HG03439 (cell line): ENCODE results near the gene SKOR1.

Source experiments
- ATAC-seq: cut with Tn5 transposase; IDR thresholded peaks from one replicate; pipeline ENCODE4 v1.9.1; 2021; ENCODE audit warnings: mild to moderate bottlenecking, moderate library complexity; ENCODE audit not compliant: unreplicated experiment

SKOR1 gene

GRCh38 chr15:67845974-67846373, 20.7 kb downstream of the SKOR1 start:
- ATAC-seq = no peak

GRCh38 chr15:67849538-67849937, 24.2 kb downstream of the SKOR1 start:
- ATAC-seq = no peak

DNA sequence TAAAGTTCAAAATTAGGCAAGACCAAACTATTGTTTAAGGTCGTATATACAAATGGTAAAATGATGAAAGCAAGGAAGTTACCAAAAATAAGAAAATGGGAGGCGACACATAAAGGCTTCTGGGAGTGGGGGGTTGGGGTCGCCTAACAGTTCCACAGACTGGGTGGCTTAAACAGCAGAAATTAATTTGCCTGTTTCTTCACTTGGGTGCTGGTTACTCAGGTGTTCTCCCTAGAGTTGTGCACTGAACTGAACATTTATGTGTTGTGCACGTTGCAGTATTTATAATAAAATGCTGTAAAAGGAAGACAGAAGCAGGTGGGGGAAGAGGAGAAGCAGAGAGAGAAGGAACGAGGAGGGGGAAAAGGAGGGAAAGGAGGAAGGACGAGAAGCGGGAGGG, 25.0 kb downstream of the SKOR1 start:
- ATAC-seq = no peak

- ATAC-seq = no peak
Measured at GRCh38 chr15:67850994-67851571, 25.8 kb downstream of the SKOR1 start.

DNA sequence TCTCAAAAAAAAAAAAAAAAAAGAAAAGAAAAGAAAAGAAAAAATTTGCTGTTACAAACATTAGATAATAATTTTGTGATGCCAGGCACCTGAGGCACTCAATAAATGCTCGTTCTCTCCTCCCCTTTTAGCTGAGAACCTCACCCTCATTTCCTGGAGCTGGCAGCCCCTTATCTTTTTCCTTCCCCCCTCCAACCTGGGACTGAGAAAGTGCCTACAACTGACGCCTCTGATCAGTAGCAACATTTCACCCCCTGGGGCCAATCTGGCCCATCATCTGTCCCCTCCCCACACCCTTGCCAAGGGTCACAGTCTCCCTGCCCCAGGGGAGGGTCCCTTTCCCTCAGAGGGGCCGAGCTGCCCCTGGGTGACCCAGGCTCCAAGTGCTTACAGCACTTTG, 27.1 kb downstream of the SKOR1 start:
- no peak for ATAC-seq

GRCh38 chr15:67853454-67853853, 28.1 kb downstream of the SKOR1 start:
- ATAC-seq = no peak

- ATAC-seq = no peak
Measured at GRCh38 chr15:67854358-67854757, 29.0 kb downstream of the SKOR1 start.

- no peak for ATAC-seq
Measured at GRCh38 chr15:67855842-67856241, 30.5 kb downstream of the SKOR1 start.

GRCh38 chr15:67857220-67857619, 31.9 kb downstream of the SKOR1 start:
- ATAC-seq = no peak

DNA sequence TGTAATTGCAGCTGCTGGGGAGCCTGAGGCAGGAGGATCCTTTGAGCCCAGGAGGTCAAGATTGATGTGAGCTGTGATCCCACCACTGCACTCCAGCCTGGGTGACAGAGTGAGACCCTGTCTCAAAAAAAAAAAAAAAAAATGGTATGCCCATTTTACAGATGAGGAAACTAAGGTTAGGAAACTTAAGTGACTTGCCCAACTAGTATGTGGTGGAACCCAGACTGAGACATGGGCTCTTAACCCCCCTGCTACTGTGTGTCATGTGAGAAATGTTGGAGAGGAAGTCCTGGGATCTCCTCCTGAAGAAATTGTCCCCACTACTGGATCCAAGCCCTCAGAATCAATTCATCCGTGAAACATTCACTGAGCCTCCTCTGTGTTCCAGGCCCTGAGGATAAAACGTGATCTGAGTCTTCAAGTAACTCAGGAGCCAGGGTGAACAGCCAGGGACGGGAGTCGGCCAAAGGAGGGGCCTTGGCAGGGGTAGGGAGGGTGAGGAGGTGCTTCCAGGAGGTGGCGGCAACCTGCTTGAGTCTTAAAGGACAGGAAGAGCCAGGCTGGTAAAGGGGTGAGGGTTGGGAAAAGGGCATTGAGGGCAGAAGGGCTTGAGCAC, 34.1 kb downstream of the SKOR1 start:
- ATAC-seq = no peak

- ATAC-seq = no peak
Measured at GRCh38 chr15:67861983-67862382, 36.7 kb downstream of the SKOR1 start.

- peak; percentile 21 for ATAC-seq
Measured at GRCh38 chr15:67862750-67863441, 37.6 kb downstream of the SKOR1 start.

- peak; percentile 63 for ATAC-seq
Measured at GRCh38 chr15:67863442-67863987, 38.2 kb downstream of the SKOR1 start.

GRCh38 chr15:67865331-67865730, 40.0 kb downstream of the SKOR1 start:
- ATAC-seq = no peak

DNA sequence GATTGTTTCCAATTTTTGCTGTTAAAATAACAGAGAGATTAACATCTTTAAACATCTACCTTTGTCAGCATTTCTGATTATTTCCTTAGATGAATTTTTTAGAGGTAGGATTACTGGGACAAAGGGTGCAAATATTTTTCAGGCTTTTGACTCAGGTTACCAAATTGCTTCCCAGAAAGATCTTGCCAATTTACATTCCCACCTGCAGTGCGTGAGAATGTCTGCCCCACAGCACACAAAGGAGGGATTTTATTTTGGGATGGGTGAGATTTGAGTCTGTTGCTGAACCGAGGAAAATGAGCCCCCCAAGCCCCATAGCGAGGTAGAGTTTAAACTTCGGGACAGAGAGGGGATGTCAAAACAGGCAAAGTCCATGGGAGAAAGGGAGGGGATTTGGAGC, 40.5 kb downstream of the SKOR1 start:
- no peak for ATAC-seq

DNA sequence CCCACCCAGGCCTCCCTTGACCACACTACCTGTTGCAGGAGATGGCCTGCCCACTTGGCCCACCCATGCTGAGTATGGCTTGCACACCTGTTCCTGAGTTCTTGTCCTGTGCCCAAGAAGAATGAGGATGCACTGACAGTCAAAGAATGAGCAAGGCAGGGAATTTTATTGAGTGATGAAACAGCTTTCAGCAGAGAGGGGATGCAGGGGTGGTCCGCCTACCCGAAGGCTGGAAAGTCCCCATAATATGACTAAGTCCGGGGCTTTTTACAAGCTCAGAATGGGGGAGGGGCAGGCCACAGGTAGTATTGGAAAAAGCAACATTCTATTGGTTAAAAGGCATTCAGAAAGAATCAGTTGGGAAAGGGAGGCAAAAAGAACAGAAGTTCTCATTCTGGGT, 44.4 kb downstream of the SKOR1 start:
- no peak for ATAC-seq

GRCh38 chr15:67870868-67871408, 45.6 kb downstream of the SKOR1 start:
- ATAC-seq = no peak

DNA sequence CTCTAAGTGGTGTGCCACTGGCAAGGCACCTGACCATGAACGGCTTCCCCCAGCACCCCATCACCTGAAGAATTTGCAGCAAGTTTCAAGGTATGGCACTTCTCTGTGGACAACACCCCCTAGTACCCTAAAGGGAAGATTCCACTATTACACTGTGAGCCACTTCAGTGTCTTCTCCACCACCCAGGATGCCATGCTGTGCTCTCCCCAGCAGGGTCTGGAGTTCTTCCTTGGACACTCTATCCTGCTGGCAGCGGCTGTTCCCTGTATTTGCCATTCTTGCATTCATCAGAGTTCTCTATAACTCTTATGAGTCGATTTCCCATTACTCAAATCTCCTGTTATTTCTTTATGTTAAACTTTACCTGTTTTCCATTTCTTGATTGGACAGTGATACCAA, 48.5 kb downstream of the SKOR1 start:
- ATAC-seq = no peak

- ATAC-seq = no peak
Measured at GRCh38 chr15:67878712-67879206, 53.5 kb downstream of the SKOR1 start.

- no peak for ATAC-seq
Measured at GRCh38 chr15:67879440-67880129, 54.3 kb downstream of the SKOR1 start.

DNA sequence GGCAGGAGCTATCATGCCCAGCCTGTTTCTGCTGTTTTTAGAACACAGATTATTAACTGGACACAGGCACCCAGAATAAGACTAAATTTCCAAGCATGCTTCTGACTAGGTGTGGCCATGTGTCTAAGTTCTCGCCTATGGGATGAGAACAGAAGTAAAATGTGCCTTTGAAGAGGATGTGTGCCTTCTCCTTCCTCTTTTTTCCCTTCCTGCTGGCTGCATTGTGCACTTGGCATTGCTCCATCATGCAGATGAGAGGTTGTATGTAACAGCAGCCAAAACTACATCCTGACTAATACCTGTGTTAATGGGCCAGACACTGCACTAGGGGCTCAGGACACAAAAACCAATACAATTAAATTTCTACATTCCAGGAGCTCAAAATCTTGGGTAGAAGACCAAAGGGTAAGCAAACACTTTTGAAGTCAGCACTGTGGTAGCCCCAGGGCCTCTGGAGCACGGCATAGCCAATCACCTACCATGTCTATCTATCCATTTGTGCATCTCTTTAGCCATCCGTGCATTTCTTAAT, 55.4 kb downstream of the SKOR1 start:
- ATAC-seq = no peak
